NOMO-1 treated with dmso at 0.1 percent for 144 hours (cell line): ENCODE results near the gene CNNM2.
"Not testable (repeated sequence)": the region's sequence is repeated elsewhere in the genome, so short reads cannot be mapped to it uniquely, and the experiment has no call there.

Experiments
- DNase-seq: peaks from one replicate; lab custom pipeline; 2025; ENCODE audit not compliant: unreplicated experiment; lab: John Stamatoyannopoulos, UW

CNNM2 gene

DNA sequence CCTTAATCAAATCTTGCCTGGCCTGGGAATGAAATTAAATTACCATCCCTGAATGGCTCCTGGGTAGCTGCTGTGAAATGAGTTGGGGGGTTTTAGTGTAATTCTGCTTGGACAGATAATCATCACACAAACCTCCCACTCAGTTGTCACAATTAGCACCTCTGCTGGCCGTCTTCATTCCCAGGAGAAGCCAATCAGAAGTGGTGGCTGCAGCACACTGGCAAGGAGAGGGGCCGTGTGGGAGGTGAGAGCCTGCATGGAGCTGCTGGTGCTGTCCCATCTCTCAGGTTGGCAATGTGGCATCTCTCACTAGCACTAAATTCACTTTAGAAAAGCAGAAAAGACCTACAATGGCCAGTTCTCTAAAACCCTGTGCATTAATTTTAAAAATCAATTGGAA, 182.5 kb downstream of the CNNM2 start:
- DNase-seq: no peak

DNA sequence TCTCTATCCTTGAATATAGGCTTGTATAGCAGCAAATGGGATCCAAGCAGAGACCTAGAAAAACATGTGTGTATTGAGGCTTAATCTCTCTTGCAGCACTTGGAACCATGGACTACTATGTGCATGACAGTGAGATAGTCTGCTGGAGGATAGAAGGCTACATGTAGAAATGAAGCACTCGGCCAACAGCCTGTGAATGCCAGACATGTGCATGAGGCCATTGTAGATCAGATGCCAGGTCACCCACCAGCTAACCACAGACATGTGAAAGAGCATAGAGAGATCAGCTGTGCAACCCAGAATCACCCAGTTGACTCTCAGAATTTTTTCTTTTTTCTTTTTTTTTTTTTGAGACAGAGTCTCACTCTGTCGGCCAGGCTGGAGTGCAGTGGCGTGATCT, 184.1 kb downstream of the CNNM2 start:
- DNase-seq: no peak

DNA sequence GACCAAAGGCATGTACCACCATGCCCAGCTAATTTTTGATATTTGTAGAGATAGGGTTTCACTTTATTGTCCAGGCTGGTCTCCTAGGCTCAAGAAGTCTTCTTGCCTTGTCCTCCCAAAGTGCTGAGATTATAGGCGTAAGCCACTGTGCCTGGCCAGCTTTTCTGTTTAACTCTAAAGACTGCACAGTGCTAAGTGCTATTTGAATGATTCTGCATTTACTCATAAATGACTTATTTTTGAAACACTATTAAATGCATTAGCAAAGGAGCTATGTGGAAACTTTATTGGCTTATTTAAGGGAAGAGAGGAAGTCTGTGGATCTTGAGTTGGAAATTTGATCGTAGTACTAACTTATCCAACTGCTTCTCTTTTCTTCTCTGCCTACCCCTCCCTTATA, 185.9 kb downstream of the CNNM2 start:
- DNase-seq: no peak

DNA sequence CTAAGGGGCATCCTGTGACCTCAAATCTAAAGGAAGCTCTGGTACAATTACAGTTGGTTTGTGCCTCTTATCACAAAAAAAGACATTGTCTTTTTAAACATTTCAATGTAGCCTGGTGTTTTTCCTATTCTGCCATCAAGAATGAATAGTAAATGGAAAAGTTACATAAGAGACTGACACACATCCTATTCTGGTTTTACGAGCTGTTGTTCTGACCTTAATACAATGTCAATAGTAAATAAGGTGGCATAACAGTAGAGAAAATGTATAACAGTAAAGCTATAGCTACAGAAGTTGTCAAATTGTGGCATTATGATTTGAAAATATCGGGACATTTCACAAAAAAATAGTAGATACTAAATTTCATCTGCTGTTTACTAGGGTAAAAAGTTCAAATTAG, 186.6 kb downstream of the CNNM2 start:
- no peak for DNase-seq

GRCh38 chr10:103105462-103105861, 187.4 kb downstream of the CNNM2 start:
- DNase-seq: no peak

GRCh38 chr10:103106539-103106938, 188.4 kb downstream of the CNNM2 start:
- no peak for DNase-seq

DNA sequence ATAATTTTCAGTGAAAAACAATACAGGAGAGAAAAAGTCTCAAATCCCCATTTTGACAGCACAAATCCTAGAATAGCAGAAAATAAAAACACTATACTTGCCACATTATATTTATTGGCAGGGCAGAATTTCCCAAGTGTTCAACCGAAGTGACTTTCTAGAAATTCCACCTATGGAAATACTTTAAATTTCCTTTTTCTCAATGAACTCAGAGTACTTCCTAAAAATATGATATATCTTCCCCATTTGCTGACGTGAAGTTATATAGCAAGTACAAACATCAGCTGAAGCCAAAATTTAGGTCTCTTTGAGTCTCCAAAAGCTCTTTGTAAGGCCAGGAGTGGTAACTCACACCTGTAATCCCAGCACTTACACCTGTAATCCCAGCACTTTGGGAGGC, 191.7 kb downstream of the CNNM2 start:
- DNase-seq: no peak

- no peak for DNase-seq
These were observed 192.3 kb downstream of the CNNM2 start for GRCh38 chr10:103110407-103110806.

DNA sequence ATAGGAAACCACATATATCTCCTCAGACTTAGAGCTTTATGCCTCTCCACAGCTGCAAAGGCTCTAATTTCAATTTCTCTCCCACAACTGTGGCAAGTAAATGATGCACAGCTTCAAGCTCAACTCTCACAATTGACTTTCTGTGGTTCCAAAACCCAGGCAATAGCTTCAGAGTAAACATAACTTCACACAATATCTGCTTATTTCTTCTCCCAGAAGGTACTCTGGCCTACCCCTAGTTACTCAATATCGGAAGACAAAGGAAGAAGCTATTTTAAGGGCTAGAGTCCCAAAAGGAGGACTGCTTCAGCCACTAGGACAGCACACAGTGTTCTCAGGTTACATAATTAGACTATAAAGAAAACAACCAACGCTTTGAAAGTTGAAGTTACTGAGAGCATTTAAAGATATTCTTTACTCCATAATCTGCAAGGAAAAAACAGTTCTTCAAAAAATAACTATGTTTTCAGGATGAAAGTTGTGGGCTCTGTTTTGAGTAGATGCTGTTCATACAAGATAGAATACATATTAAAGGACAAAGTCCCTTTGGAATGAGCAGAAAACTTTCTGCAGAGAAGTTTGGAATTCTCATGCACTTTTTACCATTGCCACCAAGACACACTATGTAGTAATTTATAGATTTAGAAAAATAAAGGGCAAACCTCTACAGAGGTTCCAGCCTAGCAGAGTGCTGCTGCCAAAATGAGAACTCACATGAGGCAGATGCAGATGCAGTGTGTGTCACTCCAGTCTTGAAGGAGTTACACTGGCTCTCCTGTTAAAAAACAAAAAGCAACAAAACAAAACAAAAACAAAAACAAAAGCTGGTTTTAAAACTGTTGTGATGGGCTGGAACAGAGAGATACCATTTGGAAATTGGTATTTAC, 193.2 kb downstream of the CNNM2 start:
- DNase-seq: no peak

GRCh38 chr10:103111918-103112877, 194.1 kb downstream of the CNNM2 start:
- DNase-seq: no peak

- DNase-seq: no peak
These were observed 196.8 kb downstream of the CNNM2 start for GRCh38 chr10:103114876-103115275.

DNA sequence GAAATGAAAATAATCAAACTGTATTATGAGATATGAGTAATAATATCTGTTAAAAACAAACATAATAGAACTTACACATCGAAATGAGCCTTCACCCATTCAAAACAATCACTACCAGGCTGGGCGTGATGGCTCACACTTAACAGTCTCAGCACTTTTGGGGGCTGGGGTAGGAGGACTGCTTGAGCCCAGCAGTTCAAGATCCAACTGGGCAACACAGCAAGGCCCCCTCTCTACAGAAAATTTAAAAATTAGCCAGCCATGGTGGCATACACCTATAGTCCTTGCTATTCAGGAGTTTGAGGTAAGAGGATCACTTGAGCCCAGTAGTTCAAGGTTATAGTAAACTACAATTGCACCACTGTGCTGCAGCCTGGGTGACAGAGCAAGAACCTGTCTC, 199.2 kb downstream of the CNNM2 start:
- DNase-seq: no peak

DNA sequence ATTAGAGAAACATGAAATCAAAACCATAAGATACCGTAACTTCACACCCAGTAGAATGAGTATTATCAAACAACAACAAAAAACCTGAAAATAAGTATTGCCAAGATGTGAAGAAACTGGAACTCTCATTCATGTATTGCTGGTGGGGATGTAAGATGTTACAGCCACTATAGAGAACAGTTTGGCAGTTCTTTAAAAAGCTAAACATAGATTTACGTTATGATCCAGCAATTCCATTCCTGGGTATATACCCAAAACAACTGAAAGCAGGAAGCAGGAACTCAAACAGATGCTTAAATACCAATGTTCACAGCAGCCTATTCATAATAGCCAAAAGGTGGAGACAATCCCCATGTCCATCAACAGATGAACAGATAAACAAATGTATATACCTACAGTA, 202.5 kb downstream of the CNNM2 start:
- no peak for DNase-seq

DNA sequence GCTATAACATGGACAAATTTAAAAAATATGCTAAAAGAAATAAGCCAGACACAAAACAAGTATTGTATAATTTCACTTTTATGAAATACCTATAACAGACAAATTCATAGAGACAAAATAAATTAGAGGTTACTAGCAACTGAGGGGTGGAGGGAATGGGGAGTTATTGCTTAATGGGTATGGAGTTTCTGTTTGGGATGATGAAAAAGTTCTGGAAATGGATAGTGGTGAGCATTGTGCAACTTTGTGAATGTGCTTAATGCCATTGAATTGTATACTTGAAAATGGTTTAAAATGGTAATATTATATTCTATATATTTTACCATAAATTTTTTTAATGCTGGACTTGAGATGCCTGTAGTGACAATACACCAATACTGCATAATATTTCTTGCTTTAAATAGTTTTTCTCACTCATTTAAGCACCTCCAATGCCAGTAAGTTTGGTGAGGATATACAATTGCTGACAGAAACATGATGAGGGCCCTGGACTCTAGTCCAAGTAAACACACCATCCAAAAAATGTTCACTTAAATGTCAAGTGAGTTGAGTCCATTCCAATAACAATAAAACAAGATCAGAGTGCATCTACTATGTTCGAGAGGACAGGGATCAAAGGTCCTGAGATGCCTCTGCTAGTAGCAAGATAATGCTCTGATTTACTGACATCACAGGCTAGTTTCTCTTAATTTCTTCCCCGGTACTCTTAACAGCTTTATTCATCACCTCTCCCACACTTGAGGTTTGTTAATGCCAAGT, 203.1 kb downstream of the CNNM2 start:
- no peak for DNase-seq

DNA sequence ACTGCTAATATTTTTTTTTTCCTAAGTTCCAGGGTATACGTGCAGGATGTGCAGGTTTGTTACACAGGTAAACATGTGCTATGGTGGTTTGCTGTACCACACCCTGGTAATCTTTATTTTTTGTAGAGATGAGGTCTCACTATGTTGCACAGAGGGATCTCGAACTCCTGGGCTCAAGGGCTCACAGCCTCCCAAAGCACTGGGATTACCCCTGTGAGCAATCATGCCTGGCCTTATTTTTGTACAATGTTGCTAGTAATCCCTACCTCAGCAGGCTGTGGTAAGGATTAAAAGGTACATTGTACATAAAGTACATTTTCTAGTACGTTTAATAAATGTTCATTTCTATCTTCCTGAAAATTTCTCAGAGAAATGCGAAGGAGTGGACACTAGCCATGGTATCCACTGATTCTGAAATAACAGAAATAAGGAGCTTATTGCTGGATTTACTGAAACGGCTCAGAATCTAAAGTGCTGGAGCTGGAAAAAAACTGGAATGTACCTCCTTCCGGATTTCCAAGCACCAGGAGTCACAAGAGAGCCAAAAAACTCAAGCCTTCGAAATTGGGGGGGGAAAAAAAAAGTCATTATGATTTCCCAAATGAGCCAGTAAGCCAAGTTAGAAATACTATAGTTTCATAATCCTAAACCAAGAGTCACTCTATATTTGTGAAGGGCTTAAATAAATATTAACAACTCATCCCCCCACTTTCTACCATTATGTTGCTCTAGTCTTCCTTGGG, 205.4 kb downstream of the CNNM2 start:
- DNase-seq: no peak

- no peak for DNase-seq
These were observed 206.5 kb downstream of the CNNM2 start for GRCh38 chr10:103124420-103125096.

DNA sequence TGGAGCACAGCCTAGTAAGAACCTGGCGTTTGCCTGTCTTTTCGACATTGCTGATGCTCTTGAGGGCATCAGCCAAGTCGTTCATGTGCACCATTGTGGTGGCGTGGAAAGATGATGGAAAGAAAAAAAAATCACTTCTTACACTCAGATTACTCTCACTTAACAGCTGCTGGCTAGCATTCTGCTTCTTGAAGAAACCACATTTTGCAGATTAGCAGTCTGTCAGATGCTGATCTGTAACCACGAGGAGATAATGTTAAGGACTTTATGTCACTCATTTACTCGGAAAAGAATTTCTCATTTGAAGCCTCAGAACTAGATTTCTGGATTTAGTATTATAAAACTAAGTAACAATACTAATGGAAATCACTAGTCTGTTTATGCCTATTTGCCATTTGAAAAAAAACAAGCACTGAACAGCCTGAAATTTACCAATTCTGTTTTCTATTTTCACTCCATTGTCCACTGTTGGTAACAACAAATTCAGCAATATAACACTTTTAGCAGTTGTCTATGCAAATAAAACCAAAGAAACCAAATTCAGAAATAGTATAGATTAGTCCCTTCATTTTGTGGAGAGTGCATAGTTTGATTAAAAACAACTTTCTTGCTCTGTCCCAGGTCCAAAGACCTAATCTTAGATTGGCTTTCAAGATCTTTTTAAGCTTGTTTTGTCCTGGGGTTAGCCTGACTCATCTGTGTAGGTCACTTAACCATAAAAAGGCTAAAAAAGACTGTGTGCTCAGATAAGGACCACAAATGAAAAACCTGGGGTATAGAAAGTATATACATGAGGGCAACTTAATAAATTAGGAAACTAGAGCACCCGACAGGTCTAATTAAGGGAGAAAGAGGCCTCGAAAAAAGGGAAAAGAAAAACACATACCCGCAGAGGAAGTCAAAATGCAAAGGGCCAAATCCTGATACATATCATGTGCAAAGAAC, 207.5 kb downstream of the CNNM2 start:
- no peak for DNase-seq

DNA sequence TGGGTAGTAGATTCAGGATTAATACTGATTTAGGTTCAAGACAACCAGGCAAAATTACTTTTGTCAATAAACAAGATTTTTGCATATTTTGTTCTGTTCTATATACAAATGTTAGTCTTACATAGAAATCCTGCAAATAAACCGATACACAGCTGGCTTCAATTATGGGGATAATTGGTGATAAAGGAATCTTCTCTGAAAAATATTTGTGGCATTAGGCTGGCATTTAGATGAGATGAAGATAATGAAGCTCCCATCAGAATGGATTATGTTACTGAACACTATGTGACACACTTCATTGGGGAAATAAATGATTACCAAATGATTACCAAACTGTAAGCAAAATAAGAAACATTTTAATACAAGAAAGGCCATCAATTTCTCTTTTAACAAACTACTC, 209.1 kb downstream of the CNNM2 start:
- DNase-seq: no peak

GRCh38 chr10:103130180-103130579, 212.1 kb downstream of the CNNM2 start:
- DNase-seq: not testable (repeated sequence)
